ENCODE results near the gene SPPL3.

DNA sequence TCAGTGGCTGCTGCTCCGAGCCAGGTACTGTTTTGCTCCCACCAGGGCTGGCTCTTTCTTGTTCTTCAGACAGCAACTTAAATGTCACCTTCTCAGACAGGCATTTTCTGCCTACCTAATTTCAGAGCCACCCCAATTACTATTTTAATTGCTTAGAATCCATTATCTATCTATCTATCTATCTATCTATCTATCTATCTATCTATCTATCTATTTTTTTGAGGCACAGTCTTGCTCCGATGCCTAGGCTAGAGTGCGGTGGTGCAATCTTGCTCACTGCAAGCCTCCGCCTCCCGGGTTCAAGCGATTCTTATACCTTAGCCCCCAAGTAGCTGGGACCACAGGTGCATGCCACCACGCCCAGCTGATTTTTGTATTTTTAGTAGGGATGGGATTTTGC is 58.5 kb downstream of the SPPL3 start:
- TF ChIP-seq CTCF (IDR thresholded peaks at IDR 0.05 in 2 of 3, conservative IDR thresholded peaks at IDR 0.05 in 1 of 3; ENCODE audit: borderline replicate concordance in 1 of 3, insufficient read depth in 1 of 3, low read depth in 2 of 3, low read length in 2 of 3) (no peak), YY1 (IDR thresholded peaks at IDR 0.05; ENCODE audit: extremely low read depth, insufficient replicate concordance, low read depth, low read length) (no peak), RAD21 (IDR thresholded peaks at IDR 0.05; ENCODE audit: low read depth) (no peak), EZH2phosphoT487 (IDR thresholded peaks at IDR 0.05; ENCODE audit: borderline replicate concordance) (no peak)
- TF ChIP-seq, protein P1, sequence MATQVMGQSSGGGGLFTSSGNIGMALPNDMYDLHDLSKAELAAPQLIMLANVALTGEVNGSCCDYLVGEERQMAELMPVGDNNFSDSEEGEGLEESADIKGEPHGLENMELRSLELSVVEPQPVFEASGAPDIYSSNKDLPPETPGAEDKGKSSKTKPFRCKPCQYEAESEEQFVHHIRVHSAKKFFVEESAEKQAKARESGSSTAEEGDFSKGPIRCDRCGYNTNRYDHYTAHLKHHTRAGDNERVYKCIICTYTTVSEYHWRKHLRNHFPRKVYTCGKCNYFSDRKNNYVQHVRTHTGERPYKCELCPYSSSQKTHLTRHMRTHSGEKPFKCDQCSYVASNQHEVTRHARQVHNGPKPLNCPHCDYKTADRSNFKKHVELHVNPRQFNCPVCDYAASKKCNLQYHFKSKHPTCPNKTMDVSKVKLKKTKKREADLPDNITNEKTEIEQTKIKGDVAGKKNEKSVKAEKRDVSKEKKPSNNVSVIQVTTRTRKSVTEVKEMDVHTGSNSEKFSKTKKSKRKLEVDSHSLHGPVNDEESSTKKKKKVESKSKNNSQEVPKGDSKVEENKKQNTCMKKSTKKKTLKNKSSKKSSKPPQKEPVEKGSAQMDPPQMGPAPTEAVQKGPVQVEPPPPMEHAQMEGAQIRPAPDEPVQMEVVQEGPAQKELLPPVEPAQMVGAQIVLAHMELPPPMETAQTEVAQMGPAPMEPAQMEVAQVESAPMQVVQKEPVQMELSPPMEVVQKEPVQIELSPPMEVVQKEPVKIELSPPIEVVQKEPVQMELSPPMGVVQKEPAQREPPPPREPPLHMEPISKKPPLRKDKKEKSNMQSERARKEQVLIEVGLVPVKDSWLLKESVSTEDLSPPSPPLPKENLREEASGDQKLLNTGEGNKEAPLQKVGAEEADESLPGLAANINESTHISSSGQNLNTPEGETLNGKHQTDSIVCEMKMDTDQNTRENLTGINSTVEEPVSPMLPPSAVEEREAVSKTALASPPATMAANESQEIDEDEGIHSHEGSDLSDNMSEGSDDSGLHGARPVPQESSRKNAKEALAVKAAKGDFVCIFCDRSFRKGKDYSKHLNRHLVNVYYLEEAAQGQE (IDR thresholded peaks at IDR 0.05; ENCODE audit: low read depth), result no peak

All from HCT116 (cell line).